Right atrium auricular region (tissue), 2 donors: ENCODE data around the gene IL17RD. TPM values are rescaled to one million over a fixed set of nuclear protein-coding genes. Genes with fewer than 3 reads are reported as not detected.

Experiments used
- DNase-seq: peaks from one replicate; pipeline ENCODE4 v3.0.0-alpha.2; 2019; ENCODE audit warnings: low spot score
- H3K27ac ChIP-seq, 2 donors: fragments of 200-600 bp; sonication (generic); 1 replicate in 1 of 2; 2 replicates in 1 of 2; pipeline ENCODE4 v1.5.1; 2016 to 2019
- H3K27me3 ChIP-seq, 2 donors: fragments of 200-600 bp; sonication (generic); one replicate each; pipeline versions ENCODE4 v1.5.1 to v1.6.0; 2017 to 2019
- H3K36me3 ChIP-seq: fragments of 200-600 bp; sonication (generic); one replicate; pipeline ENCODE4 v1.5.1; 2016
- H3K4me1 ChIP-seq, 2 donors: fragments of 200-600 bp; sonication (generic); one replicate each; pipeline versions ENCODE4 v1.5.1 to v1.6.0; 2017 to 2019
- H3K4me3 ChIP-seq, 2 donors: fragments of 200-600 bp; sonication (generic); 1 replicate in 1 of 2; 2 replicates in 1 of 2; pipeline ENCODE4 v1.5.1; 2017 to 2019; ENCODE audit warnings: mild to moderate bottlenecking in 1 of 2, moderate library complexity in 1 of 2
- H3K9me3 ChIP-seq, 2 donors: fragments of 200-600 bp; sonication (generic); one replicate each; pipeline ENCODE4 v1.5.1; 2019
- CTCF ChIP-seq, 2 donors: fragments of 200-600 bp; sonication (generic); IDR thresholded peaks; one replicate each; pipeline ENCODE4 v1.5.1; 2019; ENCODE audit warnings: antibody characterized with exemption in 2 of 2
- total RNA-seq, 2 donors: library from RNA; depleted of rRNA; stranded (reverse); fragments of >200 nt; gene quantifications; one replicate each; pipeline ENCODE4 v1.1.0, GENCODE V29; 2016

IL17RD gene
- total RNA-seq, 2 donors from 2014 or later = 2.1 to 2.8 TPM

DNA sequence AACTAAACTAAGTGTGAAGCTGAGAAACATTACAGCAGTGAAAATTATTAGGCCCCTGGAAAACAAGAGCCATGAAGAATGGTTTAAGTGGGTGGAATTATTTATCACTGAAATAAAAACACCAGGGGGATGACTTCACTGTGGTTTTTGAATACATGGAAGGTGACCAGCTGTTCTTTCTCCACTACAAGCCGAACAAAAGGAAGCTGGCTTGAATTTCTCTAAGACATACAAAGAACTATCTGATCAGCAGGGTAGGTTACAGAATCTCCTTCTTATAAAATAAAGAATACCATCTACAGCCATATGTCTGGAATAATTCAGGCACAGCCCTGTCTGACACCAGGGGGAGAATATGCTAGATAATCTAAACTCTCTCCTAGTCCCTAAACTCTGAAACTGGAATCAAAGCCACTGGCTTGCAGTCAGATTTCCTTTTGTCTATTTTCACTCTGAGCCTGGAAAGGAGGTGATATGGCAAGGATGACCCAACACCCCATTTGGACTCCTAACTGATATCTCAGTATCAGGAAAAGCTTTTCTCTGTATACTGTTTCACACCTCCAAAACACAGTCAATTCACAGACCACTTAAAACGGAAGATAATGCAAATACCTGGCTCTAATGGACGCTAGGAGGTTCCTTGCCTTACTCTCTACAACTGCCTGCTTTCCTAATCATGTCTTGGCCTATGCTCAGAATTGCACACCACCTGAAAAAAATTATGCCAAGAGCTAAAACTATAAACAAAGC lies 73.5 kb downstream of the IL17RD start:
- H3K4me1 ChIP-seq = peaks cover 0 to 8% of the 10 kb centered on the region in 2 donors
- H3K4me3 ChIP-seq = no peak overlapping the region
- no peaks in the 10 kb centered on the region for H3K36me3 ChIP-seq
- H3K9me3 ChIP-seq = no peaks in the 10 kb centered on the region
- H3K27me3 ChIP-seq = no peaks in the 10 kb centered on the region
- TF ChIP-seq CTCF (IDR thresholded peaks at IDR 0.05) = no peak
- no peak for DNase-seq
- no peak overlapping the region for H3K27ac ChIP-seq

DNA sequence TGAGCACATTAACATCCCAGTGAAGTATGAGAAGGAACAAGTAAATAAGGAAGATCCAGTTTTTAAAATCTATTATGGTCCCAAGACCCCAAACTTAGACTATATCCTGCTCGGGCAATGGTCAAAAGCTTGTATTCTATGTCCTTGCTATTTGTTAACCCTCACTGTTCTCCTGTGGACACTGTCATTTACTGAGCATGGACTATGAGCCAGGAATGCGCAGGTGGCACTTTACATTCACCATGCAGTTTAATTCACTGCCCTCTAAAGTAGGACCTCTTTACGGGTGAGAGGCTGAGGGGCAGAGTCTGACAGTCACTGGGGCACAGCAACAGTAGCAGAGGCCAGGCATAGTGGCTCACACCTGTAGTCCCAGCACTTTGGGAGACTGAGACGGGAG lies 76.1 kb downstream of the IL17RD start:
- Histone ChIP-seq H3K36me3 (no peaks in the 10 kb centered on the region), H3K27ac (no peak overlapping the region), H3K27me3 (no peaks in the 10 kb centered on the region), H3K9me3 (no peaks in the 10 kb centered on the region), H3K4me1 (peaks cover 0 to 8% of the 10 kb centered on the region in 2 donors), H3K4me3 (no peak overlapping the region)
- no peak for DNase-seq
- no peak for TF ChIP-seq CTCF (IDR thresholded peaks at IDR 0.05)

DNA sequence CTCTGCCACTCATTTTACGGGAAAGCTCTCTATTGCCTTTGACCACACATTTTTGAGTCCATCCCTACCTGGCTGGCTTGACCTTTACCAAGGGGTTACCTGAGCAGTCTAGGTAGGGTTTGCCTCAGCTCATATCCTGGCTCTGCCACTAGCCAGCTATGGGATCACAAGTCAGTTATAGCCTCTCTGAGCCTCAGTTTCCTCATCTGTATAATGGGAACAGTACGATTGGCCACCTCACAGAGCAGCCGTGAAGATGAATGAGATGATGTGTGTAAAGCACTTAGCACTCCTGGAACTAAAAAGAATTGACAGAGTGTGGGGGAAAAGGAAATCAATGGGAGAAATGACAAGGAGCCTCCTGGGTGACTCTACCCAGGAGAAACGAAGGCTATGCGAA lies 76.7 kb downstream of the IL17RD start:
- Histone ChIP-seq H3K36me3 (no peaks in the 10 kb centered on the region), H3K9me3 (no peaks in the 10 kb centered on the region), H3K4me1 (peaks cover 0 to 8% of the 10 kb centered on the region in 2 donors), H3K27ac (no peak overlapping the region), H3K27me3 (no peaks in the 10 kb centered on the region), H3K4me3 (no peak overlapping the region)
- no peak for DNase-seq
- TF ChIP-seq CTCF (IDR thresholded peaks at IDR 0.05) = no peak

DNA sequence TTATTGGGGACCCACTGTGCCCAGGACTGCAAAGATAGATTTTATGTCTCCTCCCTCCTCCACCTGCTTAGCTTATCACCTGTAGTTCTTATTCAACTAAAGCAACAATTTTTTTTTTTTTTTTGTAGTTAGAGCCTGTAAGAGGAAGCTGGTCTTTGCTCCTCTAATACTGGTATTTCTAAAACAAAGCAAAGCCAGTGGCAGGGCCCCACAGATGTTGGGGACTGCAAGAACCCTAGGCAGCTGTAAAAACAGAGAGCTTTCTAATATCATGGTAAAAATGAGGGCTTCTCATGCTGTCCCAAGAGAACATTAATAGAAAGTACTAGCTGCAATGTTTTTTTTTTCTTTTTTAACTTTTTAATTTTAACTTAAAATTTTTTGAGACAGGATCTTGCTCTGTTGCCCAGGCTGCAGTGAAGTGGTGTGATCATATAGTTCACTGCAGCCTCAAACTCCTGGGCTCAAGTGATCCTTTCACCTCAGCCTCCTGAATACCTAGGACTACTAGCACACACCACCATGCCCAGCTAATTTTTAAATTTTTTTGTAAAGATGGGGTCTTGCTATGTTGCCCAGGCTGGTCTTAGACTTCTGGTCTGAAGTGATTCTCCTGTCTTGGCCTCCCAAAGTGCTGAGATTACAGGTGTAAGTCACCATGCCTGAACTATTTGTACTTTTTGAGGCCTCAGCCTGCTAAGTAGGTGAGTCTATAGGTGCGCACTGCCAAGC lies 77.6 kb downstream of the IL17RD start:
- Histone ChIP-seq H3K9me3 (no peaks in the 10 kb centered on the region), H3K27me3 (no peaks in the 10 kb centered on the region), H3K4me1 (peaks cover 0 to 8% of the 10 kb centered on the region in 2 donors), H3K36me3 (no peaks in the 10 kb centered on the region), H3K4me3 (no peak overlapping the region), H3K27ac (no peak overlapping the region)
- DNase-seq = no peak
- TF ChIP-seq CTCF (IDR thresholded peaks at IDR 0.05) = no peak

DNA sequence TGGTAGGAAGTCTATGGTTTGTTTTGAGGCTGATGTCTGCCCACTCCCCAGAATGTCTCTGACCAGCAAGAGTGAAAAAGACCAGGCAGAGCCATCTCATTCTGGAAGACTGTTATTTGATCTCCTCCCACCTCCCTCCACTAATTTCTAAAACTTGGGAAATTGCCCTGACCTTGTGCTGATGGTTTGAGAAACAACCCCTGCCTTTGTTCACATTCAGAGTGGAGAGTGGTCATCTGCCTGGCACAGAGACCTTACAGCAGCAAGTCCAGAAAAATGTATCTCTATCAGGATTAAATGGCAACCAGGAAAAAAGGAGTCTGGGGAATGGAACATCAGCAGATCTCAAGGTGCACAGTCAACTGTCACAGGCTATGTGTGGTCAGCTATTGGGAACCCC lies 79.0 kb downstream of the IL17RD start:
- H3K4me3 ChIP-seq = no peak overlapping the region
- TF ChIP-seq CTCF (IDR thresholded peaks at IDR 0.05) = no peak
- H3K9me3 ChIP-seq = no peaks in the 10 kb centered on the region
- no peaks in the 10 kb centered on the region for H3K27me3 ChIP-seq
- no peaks in the 10 kb centered on the region for H3K36me3 ChIP-seq
- H3K27ac ChIP-seq = no peak overlapping the region
- no peaks in the 10 kb centered on the region for H3K4me1 ChIP-seq
- DNase-seq = no peak
